Pons (tissue), 1 donor: Measurements from ENCODE around the gene HES5.

Source experiments
- DNase-seq: peaks from one replicate; pipeline ENCODE4 v3.0.0-alpha.2; 2016; ENCODE audit warnings: low spot score

Gene HES5

GRCh38 chr1:2514863-2515762 lies 14.9 kb downstream of the HES5 start:
- no peak for DNase-seq

GRCh38 chr1:2513939-2514652 lies 16.0 kb downstream of the HES5 start:
- DNase-seq: no peak

GRCh38 chr1:2512862-2513421 lies 17.1 kb downstream of the HES5 start:
- DNase-seq: no peak

GRCh38 chr1:2510366-2511155 lies 19.5 kb downstream of the HES5 start:
- no peak for DNase-seq

- no peak for DNase-seq
Observed at GRCh38 chr1:2509589-2509988, 20.5 kb downstream of the HES5 start.

GRCh38 chr1:2508751-2509150 lies 21.3 kb downstream of the HES5 start:
- DNase-seq: no peak

- DNase-seq: no peak
Observed at GRCh38 chr1:2508180-2508579, 21.9 kb downstream of the HES5 start.

GRCh38 chr1:2507744-2508155 lies 22.3 kb downstream of the HES5 start:
- no peak for DNase-seq

- no peak for DNase-seq
Observed at GRCh38 chr1:2506901-2507565, 23.0 kb downstream of the HES5 start.

GRCh38 chr1:2506007-2506860 lies 23.8 kb downstream of the HES5 start:
- no peak for DNase-seq

- no peak for DNase-seq
Observed at GRCh38 chr1:2505461-2505994, 24.5 kb downstream of the HES5 start.

- no peak for DNase-seq
Observed at GRCh38 chr1:2504949-2505272, 25.2 kb downstream of the HES5 start.

GRCh38 chr1:2504225-2504948 lies 25.7 kb downstream of the HES5 start:
- no peak for DNase-seq

- no peak for DNase-seq
Observed at GRCh38 chr1:2503554-2504224, 26.4 kb downstream of the HES5 start.

- no peak for DNase-seq
Observed at GRCh38 chr1:2502661-2503553, 27.2 kb downstream of the HES5 start.

GRCh38 chr1:2502210-2502609 lies 27.9 kb downstream of the HES5 start:
- DNase-seq: no peak

GRCh38 chr1:2501820-2502119 lies 28.3 kb downstream of the HES5 start:
- DNase-seq: no peak

GRCh38 chr1:2501041-2501819 lies 28.8 kb downstream of the HES5 start:
- no peak for DNase-seq
